Testis (tissue), 2 donors: ENCODE data around the gene PPP2R5B.

Source experiments
- POLR2A ChIP-seq: fragments of 450-650 bp; IDR thresholded peaks from one replicate; pipeline ENCODE4 v1.6.1; 2017; ENCODE audit warnings: antibody characterized with exemption, mild to moderate bottlenecking, moderate library complexity
- TF ChIP-seq, protein P1 (sequence below), 3 experiments: fragments of 450-650 bp in 2 of 3; fragments of 200-600 bp in 1 of 3; sonication (generic) in 1 of 3; IDR thresholded peaks; one replicate each; pipeline ENCODE4 v1.5.1; 2016 to 2019; ENCODE audit warnings: antibody characterized with exemption in 3 of 3, mild to moderate bottlenecking in 2 of 3, moderate library complexity in 1 of 3

DNA sequence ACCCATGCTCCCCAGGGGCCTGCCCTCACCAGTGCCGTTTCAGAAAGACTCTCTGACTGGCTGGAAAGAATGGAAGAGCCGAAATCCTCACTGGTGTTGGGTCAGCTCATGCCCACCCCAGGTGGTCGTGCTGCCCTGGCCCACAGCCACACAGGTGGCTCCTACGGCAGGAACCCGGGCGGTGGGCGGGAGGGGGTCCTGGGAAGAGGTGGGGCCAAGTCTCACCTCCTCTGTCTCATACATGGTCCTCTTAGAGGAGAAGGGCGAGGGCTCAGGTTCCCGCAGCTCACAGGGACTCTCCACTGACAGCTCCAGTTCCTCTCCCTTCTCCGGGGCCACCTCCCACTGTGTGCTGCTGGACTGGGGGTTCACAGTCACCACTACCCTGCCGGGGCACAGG lies 15.7 kb upstream of the PPP2R5B start:
- TF ChIP-seq, protein P1, sequence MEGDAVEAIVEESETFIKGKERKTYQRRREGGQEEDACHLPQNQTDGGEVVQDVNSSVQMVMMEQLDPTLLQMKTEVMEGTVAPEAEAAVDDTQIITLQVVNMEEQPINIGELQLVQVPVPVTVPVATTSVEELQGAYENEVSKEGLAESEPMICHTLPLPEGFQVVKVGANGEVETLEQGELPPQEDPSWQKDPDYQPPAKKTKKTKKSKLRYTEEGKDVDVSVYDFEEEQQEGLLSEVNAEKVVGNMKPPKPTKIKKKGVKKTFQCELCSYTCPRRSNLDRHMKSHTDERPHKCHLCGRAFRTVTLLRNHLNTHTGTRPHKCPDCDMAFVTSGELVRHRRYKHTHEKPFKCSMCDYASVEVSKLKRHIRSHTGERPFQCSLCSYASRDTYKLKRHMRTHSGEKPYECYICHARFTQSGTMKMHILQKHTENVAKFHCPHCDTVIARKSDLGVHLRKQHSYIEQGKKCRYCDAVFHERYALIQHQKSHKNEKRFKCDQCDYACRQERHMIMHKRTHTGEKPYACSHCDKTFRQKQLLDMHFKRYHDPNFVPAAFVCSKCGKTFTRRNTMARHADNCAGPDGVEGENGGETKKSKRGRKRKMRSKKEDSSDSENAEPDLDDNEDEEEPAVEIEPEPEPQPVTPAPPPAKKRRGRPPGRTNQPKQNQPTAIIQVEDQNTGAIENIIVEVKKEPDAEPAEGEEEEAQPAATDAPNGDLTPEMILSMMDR (IDR thresholded peaks at IDR 0.05) = no peak
- no peak for TF ChIP-seq POLR2A
